OCI-LY1 (cell line): ENCODE data around the gene CYBRD1.

Experiments used
- H2AFZ ChIP-seq: fragments of 200-600 bp; sonication (generic), shearing (Covaris generic); 2 replicates; pipeline ENCODE4 v1.6.0; 2014; ENCODE audit warnings: antibody characterized with exemption, mild to moderate bottlenecking, low read length
- H3F3A ChIP-seq: fragments of 200-600 bp; sonication (generic), shearing (Covaris generic); 2 replicates; pipeline ENCODE4 v1.6.0; 2014; ENCODE audit warnings: mild to moderate bottlenecking, antibody characterized with exemption, low read length, moderate library complexity; ENCODE audit not compliant: insufficient read depth
- H3K27ac ChIP-seq: fragments of 200-600 bp; sonication (generic); 2 replicates; pipeline ENCODE4 v1.5.1; 2014; ENCODE audit warnings: low read length, mixed run types, mild to moderate bottlenecking, low read depth; ENCODE audit not compliant: poor library complexity, severe bottlenecking
- H3K27me3 ChIP-seq: fragments of 200-600 bp; sonication (generic); 2 replicates; pipeline ENCODE4 v1.6.0; 2014; ENCODE audit warnings: antibody characterized with exemption, mild to moderate bottlenecking, low read length, moderate library complexity; ENCODE audit not compliant: insufficient read depth
- H3K36me3 ChIP-seq: fragments of 200-600 bp; sonication (generic); 2 replicates; pipeline ENCODE4 v1.6.1; 2014; ENCODE audit warnings: mild to moderate bottlenecking, antibody characterized with exemption, low read length, moderate library complexity, mixed read lengths; ENCODE audit not compliant: insufficient read depth
- H3K4me1 ChIP-seq: fragments of 200-600 bp; sonication (generic); 2 replicates; pipeline ENCODE4 v1.5.1; 2014; ENCODE audit warnings: mild to moderate bottlenecking, low read length, moderate library complexity; ENCODE audit not compliant: insufficient read depth, severe bottlenecking
- H3K4me2 ChIP-seq: fragments of 200-600 bp; sonication (generic), shearing (Covaris generic); 2 replicates; pipeline ENCODE4 v1.6.1; 2014; ENCODE audit warnings: low read length
- H3K4me3 ChIP-seq: fragments of 200-600 bp; sonication (generic); 2 replicates; pipeline ENCODE4 v1.5.1; 2014; ENCODE audit warnings: low read length, low read depth, mild to moderate bottlenecking, mixed read lengths; ENCODE audit not compliant: poor library complexity, severe bottlenecking
- H3K79me2 ChIP-seq: fragments of 200-600 bp; shearing (Covaris generic); 2 replicates; pipeline ENCODE4 v1.6.1; 2016; ENCODE audit warnings: mixed run types, low read length, mixed read lengths; ENCODE audit not compliant: insufficient read depth
- H3K9ac ChIP-seq: fragments of 200-600 bp; sonication (generic), shearing (Covaris generic); 2 replicates; pipeline ENCODE4 v1.6.1; 2014; ENCODE audit warnings: mild to moderate bottlenecking, low read length, mixed read lengths
- H3K9me2 ChIP-seq: fragments of 200-600 bp; sonication (generic), shearing (Covaris generic); 2 replicates; pipeline ENCODE4 v1.6.1; 2014; ENCODE audit warnings: low read depth, mild to moderate bottlenecking, low read length, mixed read lengths
- H3K9me3 ChIP-seq: fragments of 200-600 bp; shearing (Covaris generic); 2 replicates; pipeline ENCODE4 v1.6.1; 2014; ENCODE audit warnings: low read length, mixed read lengths
- H4K20me1 ChIP-seq: fragments of 200-600 bp; sonication (generic), shearing (Covaris generic); 2 replicates; pipeline ENCODE4 v1.6.0; 2016; ENCODE audit warnings: mild to moderate bottlenecking, low read length; ENCODE audit not compliant: insufficient read depth
- EZH2 ChIP-seq: fragments of 200-600 bp; sonication (generic), shearing (Covaris generic); IDR thresholded peaks from 2 replicates; pipeline ENCODE4 v1.8.0; 2017; ENCODE audit warnings: borderline replicate concordance, mixed run types, mild to moderate bottlenecking, antibody characterized with exemption, low read length, moderate library complexity, mixed read lengths
- TF ChIP-seq, protein P1 (sequence below): fragments of 200-600 bp; sonication (generic), shearing (Covaris generic); IDR thresholded peaks from 2 replicates; pipeline ENCODE4 v1.5.1; 2017; ENCODE audit warnings: mild to moderate bottlenecking, antibody characterized with exemption, low read length, moderate library complexity, mixed read lengths

The CYBRD1 gene

GRCh38 chr2:171592036-171592555, 69.8 kb downstream of the CYBRD1 start:
- Histone ChIP-seq H2AFZ (no peak overlapping the region), H3K27ac (no peak overlapping the region), H3K4me1 (no peaks in the 10 kb centered on the region), H3K9ac (no peak overlapping the region), H3K4me2 (no peak overlapping the region), H3K79me2 (no peaks in the 10 kb centered on the region), H3K9me2 (no peaks in the 10 kb centered on the region), H3K4me3 (no peak overlapping the region), H4K20me1 (no peaks in the 10 kb centered on the region), H3K36me3 (no peaks in the 10 kb centered on the region; the same call in 1 of the 2 replicates), H3K9me3 (no peaks in the 10 kb centered on the region), H3F3A (no peaks in the 10 kb centered on the region), H3K27me3 (no peaks in the 10 kb centered on the region)
- TF ChIP-seq, protein P1, sequence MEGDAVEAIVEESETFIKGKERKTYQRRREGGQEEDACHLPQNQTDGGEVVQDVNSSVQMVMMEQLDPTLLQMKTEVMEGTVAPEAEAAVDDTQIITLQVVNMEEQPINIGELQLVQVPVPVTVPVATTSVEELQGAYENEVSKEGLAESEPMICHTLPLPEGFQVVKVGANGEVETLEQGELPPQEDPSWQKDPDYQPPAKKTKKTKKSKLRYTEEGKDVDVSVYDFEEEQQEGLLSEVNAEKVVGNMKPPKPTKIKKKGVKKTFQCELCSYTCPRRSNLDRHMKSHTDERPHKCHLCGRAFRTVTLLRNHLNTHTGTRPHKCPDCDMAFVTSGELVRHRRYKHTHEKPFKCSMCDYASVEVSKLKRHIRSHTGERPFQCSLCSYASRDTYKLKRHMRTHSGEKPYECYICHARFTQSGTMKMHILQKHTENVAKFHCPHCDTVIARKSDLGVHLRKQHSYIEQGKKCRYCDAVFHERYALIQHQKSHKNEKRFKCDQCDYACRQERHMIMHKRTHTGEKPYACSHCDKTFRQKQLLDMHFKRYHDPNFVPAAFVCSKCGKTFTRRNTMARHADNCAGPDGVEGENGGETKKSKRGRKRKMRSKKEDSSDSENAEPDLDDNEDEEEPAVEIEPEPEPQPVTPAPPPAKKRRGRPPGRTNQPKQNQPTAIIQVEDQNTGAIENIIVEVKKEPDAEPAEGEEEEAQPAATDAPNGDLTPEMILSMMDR = no peak
- no peak for TF ChIP-seq EZH2

- Histone ChIP-seq H3K4me3 (no peak overlapping the region), H3K27ac (no peak overlapping the region), H3K27me3 (no peaks in the 10 kb centered on the region), H3K4me2 (no peak overlapping the region), H3K9ac (no peak overlapping the region), H3K36me3 (no peaks in the 10 kb centered on the region), H4K20me1 (no peaks in the 10 kb centered on the region), H3K4me1 (no peaks in the 10 kb centered on the region), H3K9me2 (no peaks in the 10 kb centered on the region), H3F3A (no peaks in the 10 kb centered on the region), H2AFZ (no peak overlapping the region), H3K9me3 (no peaks in the 10 kb centered on the region), H3K79me2 (no peaks in the 10 kb centered on the region)
- TF ChIP-seq EZH2 = no peak
These were observed 73.2 kb downstream of the CYBRD1 start for GRCh38 chr2:171595456-171595855.

DNA sequence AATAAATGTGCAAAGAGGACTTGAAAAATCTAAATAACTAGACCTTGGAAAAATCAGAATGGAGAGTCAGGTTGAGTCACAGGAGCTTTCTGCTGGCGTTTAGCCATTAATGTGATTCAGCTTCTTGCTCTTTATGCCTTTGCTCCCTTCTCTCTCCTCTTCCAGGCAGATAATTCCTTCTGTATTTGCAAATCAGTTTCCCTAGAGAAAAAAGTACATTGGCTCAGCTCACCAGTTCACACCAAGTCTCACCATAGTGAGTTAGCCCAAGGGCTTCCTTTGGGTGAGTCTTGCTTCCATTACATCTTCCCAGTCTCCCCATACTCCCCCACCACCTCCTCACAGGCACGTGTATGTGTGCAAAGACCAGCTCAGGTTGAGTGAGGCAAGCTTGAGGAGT, 73.6 kb downstream of the CYBRD1 start:
- Histone ChIP-seq H3K36me3 (no peaks in the 10 kb centered on the region), H3K9me3 (no peaks in the 10 kb centered on the region), H3K9me2 (no peaks in the 10 kb centered on the region), H3K9ac (no peak overlapping the region), H3K27ac (no peak overlapping the region), H2AFZ (no peak overlapping the region), H3K79me2 (no peaks in the 10 kb centered on the region), H3K4me3 (no peak overlapping the region), H4K20me1 (no peaks in the 10 kb centered on the region), H3K4me2 (no peak overlapping the region), H3F3A (no peaks in the 10 kb centered on the region), H3K27me3 (no peaks in the 10 kb centered on the region), H3K4me1 (no peaks in the 10 kb centered on the region)
- TF ChIP-seq EZH2 = no peak
- TF ChIP-seq, protein P1 = no peak

DNA sequence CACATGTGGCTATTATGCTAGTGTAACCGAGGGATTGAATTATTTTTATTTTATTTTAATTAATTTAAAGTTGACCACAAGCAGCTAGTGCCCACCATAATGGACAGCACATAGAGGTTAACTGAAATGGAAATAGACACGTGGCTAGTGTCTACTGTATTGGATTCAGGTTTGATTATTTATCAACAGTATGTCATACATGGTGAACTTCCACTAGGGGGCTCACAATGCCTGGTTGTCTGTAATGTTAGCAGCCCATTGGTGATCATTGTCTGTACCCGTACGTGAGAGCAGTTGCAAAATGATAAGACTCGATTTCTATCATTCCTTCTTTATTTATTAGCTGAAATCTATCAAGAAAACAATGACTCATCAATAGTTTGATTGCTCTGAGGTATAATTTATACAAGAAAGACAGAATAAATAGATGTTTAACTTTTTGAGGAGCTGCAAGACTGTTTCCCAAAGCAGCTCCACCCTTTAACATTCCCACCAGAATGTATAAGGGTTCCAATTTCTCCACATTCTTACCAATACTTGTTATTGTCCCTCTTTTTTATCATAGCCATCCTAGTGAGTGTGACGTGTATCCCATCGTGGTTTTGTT, 76.5 kb downstream of the CYBRD1 start:
- no peaks in the 10 kb centered on the region for H3K9me3 ChIP-seq
- H3F3A ChIP-seq = no peaks in the 10 kb centered on the region
- H3K4me3 ChIP-seq = no peak overlapping the region
- no peaks in the 10 kb centered on the region for H3K79me2 ChIP-seq
- no peak overlapping the region for H2AFZ ChIP-seq
- no peak overlapping the region for H3K27ac ChIP-seq
- H3K27me3 ChIP-seq = no peaks in the 10 kb centered on the region
- H3K9ac ChIP-seq = no peak overlapping the region
- no peaks in the 10 kb centered on the region for H4K20me1 ChIP-seq
- H3K4me2 ChIP-seq = no peak overlapping the region
- no peaks in the 10 kb centered on the region for H3K4me1 ChIP-seq
- no peaks in the 10 kb centered on the region for H3K9me2 ChIP-seq
- H3K36me3 ChIP-seq = no peaks in the 10 kb centered on the region
- TF ChIP-seq, protein P1 = peak; percentile 77
- no peak for TF ChIP-seq EZH2
